AG10803 (cell line): ENCODE measurements around the gene SELPLG.
"Not testable (repeated sequence)": the region's sequence is repeated elsewhere in the genome, so short reads cannot be mapped to it uniquely, and the experiment has no call there.

Experiments used
- DNase-seq: peaks from one replicate; pipeline ENCODE4 v3.0.0; 2010; ENCODE audit warnings: low read depth
- H3K4me3 ChIP-seq: 2 replicates; pipeline ENCODE4 v1.5.1; 2011; ENCODE audit warnings: mild to moderate bottlenecking, low read length, control low read depth
- CTCF ChIP-seq: conservative IDR thresholded peaks from 2 replicates; pipeline ENCODE4 v1.5.1; 2011; ENCODE audit warnings: mild to moderate bottlenecking, low read length, control low read depth, inconsistent platforms

The SELPLG gene

GRCh38 chr12:108666401-108666881 is 32.7 kb upstream of the SELPLG start:
- TF ChIP-seq CTCF, result no peak
- DNase-seq, result peak; percentile 77
- no peak overlapping the region for H3K4me3 ChIP-seq

GRCh38 chr12:108665608-108666202 is 32.0 kb upstream of the SELPLG start:
- no peak overlapping the region for H3K4me3 ChIP-seq
- DNase-seq, result no peak
- TF ChIP-seq CTCF, result no peak

GRCh38 chr12:108664338-108665258 is 30.9 kb upstream of the SELPLG start:
- peak; percentile 99 for TF ChIP-seq CTCF
- DNase-seq, result peak; percentile 95
- 0 out of 2 replicates have a peak overlapping the region, but pooled peaks have one; percentile 2 for H3K4me3 ChIP-seq

GRCh38 chr12:108663324-108664015 is 29.8 kb upstream of the SELPLG start:
- no peak overlapping the region for H3K4me3 ChIP-seq
- TF ChIP-seq CTCF, result no peak
- DNase-seq, result no peak

GRCh38 chr12:108658115-108658514 is 24.4 kb upstream of the SELPLG start:
- DNase-seq, H3K4me3 ChIP-seq: not testable (repeated sequence)

- DNase-seq, result no peak
These were observed 23.5 kb upstream of the SELPLG start for GRCh38 chr12:108657130-108657745.

GRCh38 chr12:108656247-108656646 is 22.6 kb upstream of the SELPLG start:
- not testable (repeated sequence) for DNase-seq, H3K4me3 ChIP-seq

More at GRCh38 chr12:108657130-108657745, 23.5 kb upstream of the SELPLG start:
- no peak for TF ChIP-seq CTCF
- H3K4me3 ChIP-seq, result no peak overlapping the region

- not testable (repeated sequence) for H3K4me3 ChIP-seq, DNase-seq
These were observed 22.1 kb upstream of the SELPLG start for GRCh38 chr12:108655812-108656175.

- not testable (repeated sequence) for H3K4me3 ChIP-seq, DNase-seq
These were observed 20.9 kb upstream of the SELPLG start for GRCh38 chr12:108654622-108655021.
